Neuronal stem cell (in vitro differentiated cells): Measurements from ENCODE around the gene GRXCR2.
A peak's percentile ranks its signal among the peaks of the same experiment; 100 is the strongest.

ENCODE experiments used
- DNase-seq: peaks from one replicate; pipeline ENCODE4 v3.0.0-alpha.2; 2013; ENCODE audit warnings: low spot score
- H2AFZ ChIP-seq: one replicate; pipeline ENCODE4 v1.6.1; 2013; ENCODE audit warnings: mild to moderate bottlenecking, low read length, inconsistent platforms
- H2AK5ac ChIP-seq: 2 replicates; pipeline ENCODE4 v1.6.1; 2013; ENCODE audit warnings: low read depth, mild to moderate bottlenecking, inconsistent platforms, low read length, moderate library complexity, mixed read lengths
- H2BK120ac ChIP-seq: 2 replicates; pipeline ENCODE4 v1.6.1; 2013; ENCODE audit warnings: low read depth, mild to moderate bottlenecking, inconsistent platforms, low read length, moderate library complexity, mixed read lengths
- H2BK12ac ChIP-seq: one replicate; pipeline ENCODE4 v1.6.1; 2013; ENCODE audit warnings: low read length, inconsistent platforms
- H2BK15ac ChIP-seq: 2 replicates; pipeline ENCODE4 v1.6.1; 2013; ENCODE audit warnings: mild to moderate bottlenecking, low read length, inconsistent platforms, mixed read lengths
- H2BK5ac ChIP-seq: one replicate; pipeline ENCODE4 v1.6.1; 2013; ENCODE audit warnings: inconsistent platforms, mild to moderate bottlenecking, low read length, moderate library complexity
- H3K14ac ChIP-seq: one replicate; pipeline ENCODE4 v1.6.1; 2013; ENCODE audit warnings: low read length, inconsistent platforms
- H3K18ac ChIP-seq: 2 replicates; pipeline ENCODE4 v1.6.1; 2013; ENCODE audit warnings: low read length, inconsistent platforms
- H3K23ac ChIP-seq: 2 replicates; pipeline ENCODE4 v1.6.1; 2013; ENCODE audit warnings: low read depth, mild to moderate bottlenecking, mixed read lengths, low read length, inconsistent platforms; ENCODE audit not compliant: poor library complexity
- H3K27ac ChIP-seq: replicated peaks from 3 replicates; pipeline ENCODE4 v1.5.1; 2013; ENCODE audit warnings: low read length, inconsistent platforms
- H3K27me3 ChIP-seq, 3 experiments: 2 replicates each; pipeline ENCODE4 v1.6.1; 2013; ENCODE audit warnings: low read length in 3 of 3, mild to moderate bottlenecking in 2 of 3, inconsistent platforms in 1 of 3, low read depth in 1 of 3, mixed read lengths in 1 of 3, moderate library complexity in 1 of 3; ENCODE audit not compliant: control insufficient read depth in 3 of 3, insufficient read depth in 3 of 3
- H3K36me3 ChIP-seq, 2 donors: replicated peaks in 1 of 2; 2 replicates each; pipeline ENCODE4 v1.6.1; 2013; ENCODE audit warnings: low read length in 2 of 2; ENCODE audit not compliant: control insufficient read depth in 2 of 2, insufficient read depth in 2 of 2
- H3K4ac ChIP-seq: 2 replicates; pipeline ENCODE4 v1.6.1; 2013; ENCODE audit warnings: inconsistent platforms, mild to moderate bottlenecking, low read length, moderate library complexity
- H3K4me1 ChIP-seq, 2 donors: 1 replicate in 1 of 2; 2 replicates in 1 of 2; pipeline ENCODE4 v1.6.1; 2013; ENCODE audit warnings: low read length in 2 of 2, low read depth in 1 of 2; ENCODE audit not compliant: control insufficient read depth in 2 of 2, insufficient read depth in 1 of 2
- H3K4me2 ChIP-seq: one replicate; pipeline ENCODE4 v1.6.1; 2013; ENCODE audit warnings: mild to moderate bottlenecking, low read length, inconsistent platforms; ENCODE audit not compliant: insufficient read depth, poor library complexity, severe bottlenecking
- H3K4me3 ChIP-seq, 2 donors: 2 replicates each; pipeline ENCODE4 v1.5.1; 2013; ENCODE audit warnings: low read length in 2 of 2, mild to moderate bottlenecking in 2 of 2, inconsistent platforms in 1 of 2, moderate library complexity in 1 of 2
- H3K79me1 ChIP-seq: one replicate; pipeline ENCODE4 v1.6.1; 2013; ENCODE audit warnings: low read depth, mild to moderate bottlenecking, inconsistent platforms, low read length, moderate library complexity
- H3K9ac ChIP-seq: one replicate; pipeline ENCODE4 v1.6.1; 2013; ENCODE audit warnings: mild to moderate bottlenecking, low read depth, low read length, inconsistent platforms; ENCODE audit not compliant: poor library complexity
- H3K9me3 ChIP-seq, 2 donors: replicated peaks in 1 of 2; 2 replicates each; pipeline versions ENCODE3 to v1.6.1; 2013; ENCODE audit warnings: low read length in 2 of 2, mild to moderate bottlenecking in 2 of 2, inconsistent platforms in 1 of 2, low read depth in 1 of 2, mixed read lengths in 1 of 2, moderate library complexity in 1 of 2; ENCODE audit not compliant: control insufficient read depth in 2 of 2, insufficient read depth in 1 of 2
- H4K8ac ChIP-seq: one replicate; pipeline ENCODE4 v1.6.1; 2013; ENCODE audit warnings: low read depth, mild to moderate bottlenecking, inconsistent platforms, low read length, moderate library complexity
- H4K91ac ChIP-seq: one replicate; pipeline ENCODE4 v1.6.1; 2013; ENCODE audit warnings: low read length, low read depth, mild to moderate bottlenecking, inconsistent platforms; ENCODE audit not compliant: poor library complexity
- WGBS, 2 donors: extraction: QIAGEN DNeasy Blood & Tissue Kit; methylation state at CpG; one replicate each; pipeline ENCODE4 v1.1.7; 2013; ENCODE audit warnings: missing lambda C conversion rate in 2 of 2, mixed read lengths in 1 of 2; ENCODE audit not compliant: insufficient read length in 2 of 2, insufficient replicate concordance in 1 of 2; ENCODE audit errors: extremely low coverage in 2 of 2; 5-methylcytosine and 5-hydroxymethylcytosine counted together

Gene GRXCR2

GRCh38 chr5:145824040-145824439 is 48.8 kb downstream of the GRXCR2 start:
- no peak for DNase-seq

DNA sequence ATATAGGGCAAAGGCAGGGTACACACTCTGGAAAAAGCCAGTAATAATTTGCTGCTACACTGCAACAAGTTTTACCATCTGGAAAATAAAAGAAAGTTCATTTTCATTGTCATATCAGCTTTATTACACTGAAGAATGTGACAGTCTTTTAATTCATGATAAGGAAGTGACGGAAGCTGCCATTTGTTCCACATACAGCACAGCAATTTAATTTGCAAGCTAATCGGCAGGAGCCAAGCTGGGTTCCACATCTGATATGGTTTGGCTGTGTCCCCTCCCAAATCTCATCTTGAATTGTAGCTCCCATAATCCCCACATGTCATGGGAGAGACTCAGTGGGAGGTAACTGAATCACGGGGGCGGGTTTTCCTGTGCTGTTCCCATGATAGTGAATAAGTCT is 54.2 kb downstream of the GRXCR2 start:
- Histone ChIP-seq H3K4me2 (no peak overlapping the region), H2BK5ac (no peak overlapping the region), H3K4me3 (no peak overlapping the region), H4K8ac (no peak overlapping the region), H2BK15ac (no peak overlapping the region), H2BK12ac (no peak overlapping the region), H3K79me1 (no peaks in the 10 kb centered on the region), H2AFZ (no peak overlapping the region), H2BK120ac (no peak overlapping the region), H4K91ac (no peak overlapping the region), H3K27me3 (no peaks in the 10 kb centered on the region), H2AK5ac (no peak overlapping the region), H3K36me3 (no peaks in the 10 kb centered on the region), H3K4ac (no peak overlapping the region), H3K27ac (no peak overlapping the region), H3K18ac (no peak overlapping the region), H3K4me1 (no peaks in the 10 kb centered on the region), H3K14ac (no peak overlapping the region), H3K9me3 (no peaks in the 10 kb centered on the region), H3K23ac (no peak overlapping the region), H3K9ac (no peak overlapping the region)
- DNase-seq: no peak
- WGBS, 2 donors: no CpG with 5 or more reads among the region's 4 CpGs

More at GRCh38 chr5:145824040-145824439, 48.8 kb downstream of the GRXCR2 start:
- Histone ChIP-seq H3K79me1 (no peaks in the 10 kb centered on the region), H2BK5ac (no peak overlapping the region), H4K91ac (no peak overlapping the region), H3K4me3 (no peak overlapping the region), H2BK15ac (no peak overlapping the region), H2AFZ (peak overlapping the region; percentile 63), H2BK12ac (no peak overlapping the region), H3K14ac (no peak overlapping the region), H3K18ac (no peak overlapping the region), H4K8ac (no peak overlapping the region), H3K4ac (no peak overlapping the region), H3K9ac (no peak overlapping the region), H3K4me1 (peaks cover 0 to 2% of the 10 kb centered on the region in 2 donors), H3K36me3 (no peaks in the 10 kb centered on the region), H3K4me2 (no peak overlapping the region), H2AK5ac (no peak overlapping the region), H2BK120ac (no peak overlapping the region), H3K9me3 (no peaks in the 10 kb centered on the region), H3K23ac (no peak overlapping the region), H3K27me3 (no peaks in the 10 kb centered on the region), H3K27ac (no peak overlapping the region)
- no CpG with 5 or more reads among the region's 4 CpGs for WGBS, 2 donors

- Histone ChIP-seq H2BK12ac (no peak overlapping the region), H3K4me3 (no peak overlapping the region), H3K36me3 (no peaks in the 10 kb centered on the region), H3K4me1 (no peaks in the 10 kb centered on the region), H3K9ac (no peak overlapping the region), H3K9me3 (no peaks in the 10 kb centered on the region), H3K4ac (no peak overlapping the region), H3K27me3 (no peaks in the 10 kb centered on the region), H3K18ac (no peak overlapping the region), H2BK15ac (no peak overlapping the region), H2AFZ (no peak overlapping the region), H2BK5ac (no peak overlapping the region), H4K91ac (no peak overlapping the region), H3K27ac (no peak overlapping the region), H4K8ac (no peak overlapping the region), H3K79me1 (no peaks in the 10 kb centered on the region), H2BK120ac (no peak overlapping the region), H3K4me2 (no peak overlapping the region), H3K14ac (no peak overlapping the region), H2AK5ac (no peak overlapping the region), H3K23ac (no peak overlapping the region)
- WGBS, 2 donors: no CpG with 5 or more reads among the region's 1 CpG
- DNase-seq: no peak
These were observed 59.9 kb downstream of the GRXCR2 start for GRCh38 chr5:145812877-145813276.

GRCh38 chr5:145811834-145812625 is 60.8 kb downstream of the GRXCR2 start:
- no peaks in the 10 kb centered on the region for H3K79me1 ChIP-seq
- no peak overlapping the region for H2BK12ac ChIP-seq
- no peak overlapping the region for H3K4me2 ChIP-seq
- H2AK5ac ChIP-seq: no peak overlapping the region
- H3K9me3 ChIP-seq: no peaks in the 10 kb centered on the region
- H3K27ac ChIP-seq: no peak overlapping the region
- no peak overlapping the region for H2BK120ac ChIP-seq
- H4K91ac ChIP-seq: no peak overlapping the region
- no peak overlapping the region for H3K4me3 ChIP-seq
- DNase-seq: no peak
- no peaks in the 10 kb centered on the region for H3K4me1 ChIP-seq
- H2AFZ ChIP-seq: no peak overlapping the region
- no peak overlapping the region for H2BK5ac ChIP-seq
- no peak overlapping the region for H4K8ac ChIP-seq
- no peak overlapping the region for H3K4ac ChIP-seq
- no peak overlapping the region for H3K18ac ChIP-seq
- H3K27me3 ChIP-seq: no peaks in the 10 kb centered on the region
- no peak overlapping the region for H3K23ac ChIP-seq
- H2BK15ac ChIP-seq: no peak overlapping the region
- no peaks in the 10 kb centered on the region for H3K36me3 ChIP-seq
- no CpG with 5 or more reads among the region's 3 CpGs for WGBS, 2 donors
- no peak overlapping the region for H3K9ac ChIP-seq
- H3K14ac ChIP-seq: no peak overlapping the region
